ENCODE results near the gene CTNNA2.

DNA sequence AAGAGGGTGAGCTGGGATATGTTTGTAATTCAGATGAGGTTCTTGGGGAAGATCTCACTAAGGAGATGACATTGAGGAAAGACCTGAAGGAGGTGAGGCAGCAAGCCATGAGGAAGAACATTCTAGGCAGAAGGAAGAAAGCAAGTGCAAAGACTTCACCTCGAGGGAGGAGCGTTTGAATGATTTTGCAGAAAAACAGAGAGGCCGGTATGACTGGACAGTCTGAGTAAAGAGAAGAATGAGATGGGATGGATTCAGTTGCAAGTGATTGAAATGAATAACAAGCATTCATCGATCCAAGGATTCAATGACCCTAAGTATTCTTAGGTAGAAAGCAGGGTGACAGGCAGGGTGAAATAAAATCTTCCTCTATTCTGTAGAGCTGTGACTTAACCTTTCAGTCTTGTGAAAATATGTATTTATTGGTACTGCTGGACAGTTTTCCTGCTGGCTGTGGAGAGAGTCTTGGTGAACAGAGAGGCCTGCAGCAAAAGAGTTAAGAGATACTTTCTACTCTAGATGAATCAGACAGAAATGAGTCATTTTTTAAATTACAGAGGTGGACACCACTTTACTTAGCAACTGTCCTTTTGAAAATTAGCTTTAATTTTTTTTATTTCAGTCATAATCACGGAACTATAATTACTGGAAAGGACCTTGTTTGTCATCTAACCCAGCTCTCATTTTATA, 513.3 kb downstream of the CTNNA2 start:
- TF ChIP-seq ELF1 (IDR thresholded peaks at IDR 0.05): no peak
- no peak for TF ChIP-seq GATA2 (CRISPR knock-in tag; IDR thresholded peaks at IDR 0.05)
- TF ChIP-seq, protein P1, sequence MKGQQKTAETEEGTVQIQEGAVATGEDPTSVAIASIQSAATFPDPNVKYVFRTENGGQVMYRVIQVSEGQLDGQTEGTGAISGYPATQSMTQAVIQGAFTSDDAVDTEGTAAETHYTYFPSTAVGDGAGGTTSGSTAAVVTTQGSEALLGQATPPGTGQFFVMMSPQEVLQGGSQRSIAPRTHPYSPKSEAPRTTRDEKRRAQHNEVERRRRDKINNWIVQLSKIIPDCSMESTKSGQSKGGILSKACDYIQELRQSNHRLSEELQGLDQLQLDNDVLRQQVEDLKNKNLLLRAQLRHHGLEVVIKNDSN (IDR thresholded peaks at IDR 0.05; ENCODE audit: borderline replicate concordance, low read depth): no peak

All from SK-N-SH (cell line).